ENCODE measurements around the gene KRTAP6-2. TPM values are rescaled to one million over a fixed set of nuclear protein-coding genes. Genes with fewer than 3 reads are reported as not detected.

KRTAP6-2 gene
- total RNA-seq, 1 donor from 2014 or later = not detected

GRCh38 chr21:30605968-30606367 lies 7.3 kb upstream of the KRTAP6-2 start:
- Mint-ChIP-seq H3K27me3 (ENCODE audit: low read depth) (no peaks in the 10 kb centered on the region), H3K27ac (ENCODE audit: unreplicated experiment) (no peak overlapping the region), H3K4me1 (ENCODE audit: low read depth) (no peaks in the 10 kb centered on the region), H3K36me3 (ENCODE audit: low read depth) (no peaks in the 10 kb centered on the region), H3K4me3 (ENCODE audit: unreplicated experiment) (no peak overlapping the region), H3K9me3 (ENCODE audit: low read depth) (peaks cover 28% of the 10 kb centered on the region)
- no peak for TF ChIP-seq CTCF (IDR thresholded peaks at IDR 0.05)
- no peak for DNase-seq (ENCODE audit: low spot score)

GRCh38 chr21:30600787-30601186 lies 2.1 kb upstream of the KRTAP6-2 start, which contains the start of gene KRTAP22-1:
TSS of gene KRTAP22-1 (plus strand) at chr21:30601087.
- H3K36me3 Mint-ChIP-seq (ENCODE audit: low read depth) = no peaks in the 10 kb centered on the region
- peaks cover 17% of the 10 kb centered on the region for H3K9me3 Mint-ChIP-seq (ENCODE audit: low read depth)
- H3K4me3 Mint-ChIP-seq (ENCODE audit: unreplicated experiment) = no peak within 1 kb of the TSS
- no peak for DNase-seq (ENCODE audit: low spot score)
- no peaks in the 10 kb centered on the region for H3K27me3 Mint-ChIP-seq (ENCODE audit: low read depth)
- no peaks in the 10 kb centered on the region for H3K4me1 Mint-ChIP-seq (ENCODE audit: low read depth)
- TF ChIP-seq CTCF (IDR thresholded peaks at IDR 0.05) = no peak
- H3K27ac Mint-ChIP-seq (ENCODE audit: unreplicated experiment) = no peak within 1 kb of the TSS

- no peaks in the 10 kb centered on the region for H3K4me1 Mint-ChIP-seq (ENCODE audit: low read depth)
- no peak within 1 kb of the TSS for H3K27ac Mint-ChIP-seq (ENCODE audit: unreplicated experiment)
- H3K9me3 Mint-ChIP-seq (ENCODE audit: low read depth) = no peaks in the 10 kb centered on the region
- no peak for DNase-seq (ENCODE audit: low spot score)
- no peak for TF ChIP-seq CTCF (IDR thresholded peaks at IDR 0.05)
- no peaks in the 10 kb centered on the region for H3K27me3 Mint-ChIP-seq (ENCODE audit: low read depth)
- H3K36me3 Mint-ChIP-seq (ENCODE audit: low read depth) = no peaks in the 10 kb centered on the region
- H3K4me3 Mint-ChIP-seq (ENCODE audit: unreplicated experiment) = no peak within 1 kb of the TSS
Measured at GRCh38 chr21:30592140-30592539, 6.6 kb downstream of the KRTAP6-2 start, which contains the start of gene KRTAP6-3. TSS of gene KRTAP6-3 (plus strand) at chr21:30592440. CDS start at chr21:30592446, 6 bp downstream.

- peaks cover 6% of the 10 kb centered on the region for H3K9me3 Mint-ChIP-seq (ENCODE audit: low read depth)
- H3K27me3 Mint-ChIP-seq (ENCODE audit: low read depth) = no peaks in the 10 kb centered on the region
- H3K4me1 Mint-ChIP-seq (ENCODE audit: low read depth) = no peaks in the 10 kb centered on the region
Measured at GRCh38 chr21:30590297-30590696, 8.4 kb downstream of the KRTAP6-2 start, which contains the start of gene KRTAP22-2. TSS of gene KRTAP22-2 (minus strand) at chr21:30590397.

GRCh38 chr21:30582870-30583269 lies 15.8 kb downstream of the KRTAP6-2 start:
- H3K27ac Mint-ChIP-seq (ENCODE audit: unreplicated experiment) = no peak overlapping the region
- no peaks in the 10 kb centered on the region for H3K4me1 Mint-ChIP-seq (ENCODE audit: low read depth)
- no peaks in the 10 kb centered on the region for H3K27me3 Mint-ChIP-seq (ENCODE audit: low read depth)
- H3K4me3 Mint-ChIP-seq (ENCODE audit: unreplicated experiment) = no peak overlapping the region
- peaks cover 23% of the 10 kb centered on the region for H3K9me3 Mint-ChIP-seq (ENCODE audit: low read depth)
- TF ChIP-seq CTCF (IDR thresholded peaks at IDR 0.05) = no peak
- no peaks in the 10 kb centered on the region for H3K36me3 Mint-ChIP-seq (ENCODE audit: low read depth)
- no peak for DNase-seq (ENCODE audit: low spot score)

More at GRCh38 chr21:30590297-30590696, 8.4 kb downstream of the KRTAP6-2 start, which contains the start of gene KRTAP22-2:
- no peaks in the 10 kb centered on the region for H3K36me3 Mint-ChIP-seq (ENCODE audit: low read depth)
- no peak within 1 kb of the TSS for H3K27ac Mint-ChIP-seq (ENCODE audit: unreplicated experiment)
- no peak within 1 kb of the TSS for H3K4me3 Mint-ChIP-seq (ENCODE audit: unreplicated experiment)
- TF ChIP-seq CTCF (IDR thresholded peaks at IDR 0.05) = no peak
- DNase-seq (ENCODE audit: low spot score) = no peak
